ENCODE results near the gene KCTD1.
"Not testable (repeated sequence)": the region's sequence is repeated elsewhere in the genome, so short reads cannot be mapped to it uniquely, and the experiment has no call there.

KCTD1 gene

DNA sequence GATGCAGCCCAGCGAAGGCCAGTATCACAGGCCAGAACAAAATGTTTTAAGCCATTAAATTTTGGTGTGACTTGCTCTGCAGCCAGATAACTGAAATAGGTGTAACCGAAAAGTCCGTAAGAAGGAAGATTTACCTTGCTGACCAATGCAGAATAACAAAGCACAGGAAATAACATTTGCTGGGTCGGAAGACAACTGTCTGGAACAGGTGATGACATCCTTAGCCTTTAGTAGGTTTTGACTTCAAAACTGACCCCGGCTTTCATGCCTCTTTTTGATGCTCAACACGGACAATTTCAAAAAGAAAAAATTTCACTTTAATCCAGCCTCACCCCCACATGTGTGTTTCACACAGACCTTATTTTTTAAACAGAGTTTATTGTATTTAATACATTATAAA lies 93.7 kb downstream of the KCTD1 start:
- no peak for DNase-seq

- DNase-seq: no peak
Observed at GRCh38 chr18:26454192-26454591, 94.2 kb downstream of the KCTD1 start.

DNA sequence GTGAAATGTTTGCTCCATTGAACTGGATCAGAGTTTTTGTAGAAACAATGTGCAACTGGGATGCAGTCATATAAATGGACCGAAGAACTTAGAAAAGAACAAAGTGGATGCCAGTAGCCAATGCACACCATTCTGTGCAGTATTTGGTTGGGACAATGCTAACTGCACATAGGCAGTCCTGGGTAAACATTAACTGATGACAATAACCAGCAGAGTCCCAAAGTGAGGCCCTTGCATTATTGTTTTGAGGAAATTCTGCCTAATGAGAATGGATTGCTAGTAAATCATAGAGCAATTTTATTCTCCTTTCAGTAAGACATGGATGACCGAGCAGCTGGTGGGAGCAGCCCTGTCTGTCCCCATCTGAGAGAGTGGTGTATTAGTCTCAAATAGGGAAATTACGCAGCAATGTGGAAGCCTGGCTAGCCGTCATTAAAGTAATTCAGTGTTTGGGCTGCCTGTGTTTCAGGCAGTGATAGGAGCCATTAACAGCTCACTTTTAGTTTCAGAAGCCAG lies 94.9 kb downstream of the KCTD1 start:
- no peak for DNase-seq

GRCh38 chr18:26450989-26451682 lies 97.2 kb downstream of the KCTD1 start:
- no peak for DNase-seq

- no peak for DNase-seq
Observed at GRCh38 chr18:26448714-26449159, 99.6 kb downstream of the KCTD1 start.

- no peak for DNase-seq
Observed at GRCh38 chr18:26443853-26444252, 104.5 kb downstream of the KCTD1 start.

DNA sequence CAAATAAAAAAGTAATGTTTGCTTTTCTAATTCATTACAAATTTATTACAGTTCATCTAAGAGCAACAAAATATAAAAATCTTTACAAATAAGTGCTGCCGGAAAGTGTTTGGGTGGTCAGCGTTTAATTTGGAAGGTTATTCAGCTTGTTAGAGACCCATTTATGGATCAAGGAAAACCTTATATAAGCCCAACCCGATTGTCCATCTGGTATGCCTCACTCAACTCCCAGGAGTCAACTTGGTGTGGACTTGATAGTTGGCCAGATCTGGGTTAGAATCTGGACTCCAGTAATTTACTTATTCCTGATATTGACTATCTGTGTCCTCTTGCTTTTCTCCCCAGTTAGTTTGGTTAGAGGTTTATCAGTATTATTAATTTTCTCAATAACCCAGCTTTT lies 106.2 kb downstream of the KCTD1 start:
- no peak for DNase-seq

GRCh38 chr18:26440644-26441043 lies 107.7 kb downstream of the KCTD1 start:
- DNase-seq: no peak

DNA sequence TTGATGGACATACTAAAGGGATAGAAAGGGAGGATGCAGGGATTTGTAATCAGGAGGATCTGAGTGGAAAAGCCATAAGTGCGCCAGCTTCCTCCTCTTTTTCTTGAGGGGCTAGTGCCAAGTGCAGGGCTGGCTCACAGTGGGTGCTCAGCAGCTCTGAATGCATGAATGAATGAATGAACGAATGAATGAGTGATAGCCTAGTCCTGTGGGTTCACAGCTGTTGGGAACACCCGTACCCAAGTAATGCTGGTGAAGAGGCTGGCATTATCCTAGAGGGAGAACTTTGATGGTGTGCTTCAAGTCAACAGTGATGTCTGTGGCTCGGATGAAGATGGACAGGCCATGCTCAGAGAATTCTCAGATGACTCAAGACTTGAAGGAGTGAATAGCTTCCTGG lies 108.8 kb downstream of the KCTD1 start:
- DNase-seq: no peak

- DNase-seq: no peak
Observed at GRCh38 chr18:26438980-26439379, 109.4 kb downstream of the KCTD1 start.

DNA sequence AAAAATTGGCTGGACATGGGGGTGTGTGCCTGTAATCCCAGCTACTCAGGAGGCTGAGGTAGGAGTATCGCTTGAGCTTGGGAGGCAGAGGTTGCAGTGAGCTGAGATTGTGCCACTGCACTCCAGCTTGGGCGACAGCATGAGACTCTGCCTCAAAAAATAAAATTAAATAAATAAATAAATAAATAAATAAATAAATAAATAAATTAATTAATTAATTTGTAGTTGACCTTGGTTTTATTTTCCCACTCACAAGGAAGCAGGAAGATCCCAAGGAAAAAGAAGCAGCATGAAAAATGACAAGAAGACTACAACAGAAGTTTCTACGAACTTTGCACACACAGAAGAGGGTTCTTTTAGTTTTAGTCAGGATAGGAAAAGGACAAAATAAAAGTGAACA lies 110.7 kb downstream of the KCTD1 start:
- DNase-seq: not testable (repeated sequence)

GRCh38 chr18:26436176-26437051 lies 111.9 kb downstream of the KCTD1 start:
- no peak for DNase-seq

DNA sequence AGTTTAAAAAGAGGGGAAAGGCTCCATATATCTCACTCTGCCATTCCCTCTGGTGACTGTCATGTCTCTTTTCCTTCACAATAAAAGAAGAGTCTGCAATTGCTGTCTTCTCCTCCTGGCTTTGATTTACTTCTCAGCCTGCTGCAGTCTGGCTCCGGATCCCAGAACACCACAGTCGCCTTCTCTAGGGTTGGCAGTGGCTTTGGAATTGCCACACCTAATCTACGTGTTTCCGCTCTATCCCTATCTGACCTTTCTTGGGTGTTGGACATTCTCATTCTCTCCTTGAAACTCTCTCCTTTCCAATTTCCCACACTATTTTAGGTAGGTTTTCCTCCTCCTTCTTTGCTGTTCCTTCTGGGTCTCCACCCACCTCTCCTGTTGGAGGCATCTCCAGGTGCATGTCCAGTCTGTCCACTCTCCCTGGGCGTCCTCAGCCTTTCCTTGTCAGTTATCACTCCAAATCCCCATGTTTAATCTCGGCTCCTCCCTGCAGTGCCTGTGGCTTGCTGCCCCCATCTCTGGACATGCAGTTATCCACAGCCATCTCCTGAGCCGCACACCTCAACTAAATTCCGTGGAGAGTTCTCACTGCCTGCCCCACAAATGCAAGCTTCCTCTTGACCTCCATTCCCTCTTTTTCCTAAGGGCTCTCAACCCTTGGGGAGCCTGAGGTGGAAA lies 112.8 kb downstream of the KCTD1 start:
- no peak for DNase-seq

- no peak for DNase-seq
Observed at GRCh38 chr18:26434887-26435286, 113.5 kb downstream of the KCTD1 start.

DNA sequence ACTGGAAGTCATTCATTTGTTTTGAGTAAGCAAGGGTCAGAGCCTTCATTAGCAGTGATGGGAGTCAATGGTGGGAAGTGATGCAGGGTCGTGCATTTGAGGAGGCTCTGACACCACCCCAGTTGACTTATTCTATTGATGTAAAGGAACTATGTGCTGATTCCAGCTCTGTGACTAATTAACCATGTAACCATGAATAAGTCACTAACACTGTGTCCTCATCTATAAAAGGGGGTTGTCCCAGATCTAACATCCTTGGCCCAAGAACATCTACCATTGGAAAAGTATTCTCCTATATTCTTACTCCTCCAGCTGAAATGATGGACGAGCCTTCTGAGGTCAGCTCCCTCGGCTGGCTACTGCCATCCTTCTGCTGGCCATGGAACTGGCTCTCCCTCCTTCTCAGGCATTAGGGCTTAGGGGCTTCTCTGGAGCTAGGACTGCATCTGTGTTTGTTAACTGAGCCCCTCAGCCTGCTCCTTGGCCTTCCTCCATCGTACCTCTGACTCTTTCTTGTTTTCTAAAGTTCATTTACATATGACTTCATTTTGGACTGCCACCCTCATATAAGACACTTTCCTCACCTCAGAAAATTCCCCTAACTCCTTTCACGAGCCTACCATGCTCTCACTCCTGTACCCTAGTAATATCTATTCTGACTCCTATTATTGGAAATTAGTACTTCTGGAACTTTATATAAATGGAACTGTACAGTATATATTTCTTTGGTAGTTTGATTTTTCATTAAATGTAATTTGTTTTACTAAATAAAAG lies 115.5 kb downstream of the KCTD1 start:
- no peak for DNase-seq

DNA sequence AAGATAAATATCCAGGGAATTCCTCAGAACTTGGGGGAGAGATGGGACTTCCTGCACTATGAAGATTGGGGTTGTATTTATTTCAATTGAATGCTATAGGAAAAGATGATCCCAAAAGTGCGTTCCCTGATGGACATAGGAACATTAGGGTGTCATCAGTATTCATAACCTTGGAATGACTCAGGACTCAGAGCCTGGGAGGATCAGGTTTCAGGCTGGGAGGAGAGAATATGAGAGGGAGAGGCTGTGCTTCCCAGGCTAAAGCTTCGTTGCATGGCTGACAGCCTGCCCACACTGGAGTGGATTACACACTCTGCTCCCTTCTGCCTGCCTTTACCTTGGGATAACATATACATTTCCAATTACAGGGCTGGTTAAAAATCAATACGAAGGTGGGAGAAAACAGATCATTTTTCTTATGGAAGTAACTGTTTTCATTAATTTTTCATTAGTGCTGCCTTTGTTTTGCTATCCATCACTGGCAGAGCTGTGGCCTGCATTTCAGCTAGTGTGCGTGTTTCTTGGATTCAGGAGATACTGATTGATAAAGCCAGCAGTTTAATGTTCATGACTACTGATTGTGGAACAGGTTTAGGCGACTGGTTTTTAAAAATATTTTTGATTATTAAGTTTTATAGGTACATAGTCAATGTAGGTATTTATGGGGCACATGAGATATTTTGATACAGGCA lies 118.7 kb downstream of the KCTD1 start:
- no peak for DNase-seq

- no peak for DNase-seq
Observed at GRCh38 chr18:26425148-26425531, 123.2 kb downstream of the KCTD1 start.

DNA sequence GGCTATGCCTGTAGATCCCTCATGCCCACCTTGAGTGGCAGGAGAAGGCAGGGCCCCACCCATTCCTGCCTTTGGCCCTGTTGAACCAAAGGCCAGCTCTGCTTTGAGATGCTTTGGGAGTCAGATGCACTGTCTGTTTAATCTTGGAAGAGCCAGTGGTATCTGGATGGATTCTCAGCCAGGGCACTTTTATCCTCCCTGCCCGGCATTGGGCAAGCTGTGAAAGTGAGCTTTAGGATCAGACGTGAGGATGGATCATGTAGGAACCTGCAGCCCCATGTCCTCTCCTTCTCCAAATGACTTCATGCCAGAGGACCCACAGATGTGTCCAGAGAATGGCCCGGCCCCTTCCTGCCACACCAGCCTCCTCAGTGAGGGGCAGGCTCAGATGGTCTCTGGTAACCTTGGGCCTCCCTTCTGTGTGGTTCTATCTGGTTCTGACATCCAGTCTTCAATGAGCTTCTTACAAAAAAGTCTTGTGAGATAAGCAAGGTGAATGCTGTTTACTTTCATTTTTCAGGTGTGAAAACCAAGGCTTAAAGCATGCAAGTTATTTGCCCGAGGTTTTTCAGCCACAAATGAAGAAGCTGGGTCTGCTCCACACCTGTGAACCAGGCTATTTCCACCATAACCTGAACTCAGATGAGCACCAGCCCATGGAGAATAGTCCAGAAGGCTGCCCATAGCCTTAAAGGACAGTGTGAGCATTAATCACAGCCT lies 123.8 kb downstream of the KCTD1 start:
- no peak for DNase-seq

GRCh38 chr18:26422472-26423162 lies 125.7 kb downstream of the KCTD1 start:
- no peak for DNase-seq

DNA sequence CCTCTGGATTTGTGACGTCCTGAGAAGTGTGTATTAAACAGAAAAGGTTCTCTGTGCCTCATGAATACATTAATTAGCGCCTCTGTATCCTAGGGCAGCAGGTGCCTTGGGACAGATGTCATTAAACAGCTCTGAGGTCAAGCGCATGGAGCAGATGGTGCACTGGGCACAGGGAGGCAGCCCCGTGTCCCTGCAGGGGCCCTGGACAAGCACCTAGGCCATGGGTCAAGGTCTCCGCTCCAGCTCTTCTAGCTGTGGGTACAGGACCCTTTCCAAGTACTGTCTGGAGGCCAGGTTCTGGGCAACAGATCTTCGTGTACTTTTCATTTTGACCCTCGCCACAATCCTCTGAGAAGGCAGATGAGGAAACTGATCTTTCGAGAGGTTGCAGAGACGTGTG lies 126.4 kb downstream of the KCTD1 start:
- DNase-seq: no peak

GRCh38 chr18:26421503-26421902 lies 126.8 kb downstream of the KCTD1 start:
- no peak for DNase-seq

Measured in DMS 273 treated with DMSO at 0.1 percent for 48 hours (cell line).